ENCODE data around the gene GDF15.
A peak's percentile ranks its signal among the peaks of the same experiment; 100 is the strongest.

The GDF15 gene

GRCh38 chr19:18419699-18420460 is 33.9 kb downstream of the GDF15 start:
- peak; percentile 70 for DNase-seq

GRCh38 chr19:18420930-18421329 is 35.0 kb downstream of the GDF15 start:
- no peak for DNase-seq

- DNase-seq: no peak
These were observed 35.5 kb downstream of the GDF15 start for GRCh38 chr19:18421371-18421959.

DNA sequence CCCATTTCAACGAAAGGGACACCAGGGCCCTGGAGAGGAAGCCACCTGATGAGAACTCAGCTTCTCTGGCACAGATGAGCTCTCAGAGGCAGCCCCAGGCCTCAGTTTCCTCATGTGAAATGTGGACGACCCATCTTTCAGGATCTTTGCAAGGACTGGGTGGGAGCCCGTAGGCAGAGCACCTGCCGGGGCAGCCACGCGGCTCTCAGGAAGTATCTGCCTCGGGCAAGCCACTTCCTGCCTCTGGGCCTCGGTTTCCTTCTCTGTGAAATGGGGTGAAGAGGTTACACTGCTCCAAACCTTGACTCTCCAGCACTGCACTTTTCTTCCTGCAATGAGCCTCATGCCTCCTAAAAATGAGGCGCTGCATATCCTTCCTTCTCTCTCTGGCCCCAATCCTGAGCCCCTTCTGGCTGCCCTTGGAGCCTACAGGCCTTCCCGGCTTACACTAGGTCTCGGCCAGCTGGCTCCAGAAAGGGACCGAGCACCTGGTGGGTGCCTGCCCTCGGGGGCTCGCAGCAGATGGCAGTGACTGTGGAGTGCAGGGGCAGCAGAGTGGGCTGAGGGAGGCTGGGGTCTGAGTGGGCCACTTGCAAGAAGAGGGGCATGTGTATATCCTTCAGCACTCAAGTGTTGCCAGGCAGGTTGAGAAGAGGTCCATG is 36.7 kb downstream of the GDF15 start:
- no peak for DNase-seq

- no peak for DNase-seq
These were observed 37.5 kb downstream of the GDF15 start for GRCh38 chr19:18423258-18424020.

DNA sequence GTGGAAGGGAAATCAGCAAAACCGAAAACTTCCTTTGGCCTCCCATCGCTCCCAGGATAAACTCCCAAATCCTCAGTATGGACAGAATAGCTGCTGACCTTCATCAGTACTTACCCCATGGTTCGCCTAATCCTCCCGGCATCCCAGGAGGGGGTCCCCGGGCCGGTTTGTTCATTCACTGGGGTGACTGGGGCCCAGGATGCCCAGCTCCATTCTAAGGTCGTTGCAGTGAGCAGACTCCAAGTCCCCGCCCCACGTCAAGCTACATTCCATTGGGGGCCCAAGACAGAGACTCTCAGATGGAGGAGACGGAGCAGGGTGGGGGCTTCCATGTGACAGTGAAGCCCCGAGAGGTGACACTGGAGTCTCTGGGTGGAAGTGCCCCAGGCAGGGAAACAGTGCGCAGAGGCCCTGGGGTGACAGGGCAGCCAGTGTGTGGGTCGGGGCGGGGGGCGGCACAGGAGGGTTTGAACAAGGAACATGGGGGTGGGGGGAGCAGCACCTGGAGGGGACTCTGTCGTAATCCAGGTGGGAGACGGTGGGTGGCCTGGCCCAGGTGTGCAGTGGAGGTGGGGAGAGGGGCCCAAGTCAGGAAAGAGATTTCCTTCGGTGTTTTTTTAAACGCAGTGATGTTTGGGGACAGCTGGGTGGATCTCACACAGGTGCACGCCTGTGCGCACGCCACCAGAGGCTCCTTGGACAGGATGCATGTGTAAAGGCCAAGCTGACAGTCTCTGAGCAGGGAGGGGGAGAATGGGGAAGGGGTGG is 38.3 kb downstream of the GDF15 start:
- DNase-seq: peak; percentile 47

DNA sequence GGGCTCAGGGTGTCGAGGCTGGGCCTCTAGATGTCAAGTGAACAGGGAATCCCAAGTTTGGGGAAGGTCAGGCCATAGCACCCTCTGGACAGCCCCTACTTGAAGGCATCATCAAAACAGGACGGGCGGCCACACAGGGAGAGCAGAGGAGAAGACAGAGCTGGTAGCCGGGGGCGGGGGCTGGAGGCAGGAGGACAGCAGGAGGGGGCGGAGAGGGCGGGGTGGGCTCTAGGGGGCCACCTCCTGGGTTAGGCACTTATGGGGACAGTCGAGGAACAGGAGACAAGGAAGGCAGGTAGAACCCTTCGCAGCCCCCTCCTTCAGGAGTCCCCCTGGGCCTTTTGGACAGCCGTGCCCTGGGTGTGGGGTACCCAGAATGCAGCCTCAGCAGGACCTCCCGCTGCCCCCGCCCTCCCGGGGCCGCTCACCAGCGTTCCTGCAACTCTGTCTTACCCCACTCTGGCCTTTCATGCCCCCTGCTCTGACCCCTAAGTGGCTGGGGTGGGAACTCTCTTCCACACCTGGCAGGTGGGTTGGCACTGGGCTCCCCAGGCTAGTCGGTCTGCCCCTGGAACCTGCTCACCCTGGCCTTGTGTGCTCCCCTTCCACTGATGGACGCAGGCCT is 39.0 kb downstream of the GDF15 start:
- no peak for DNase-seq

- peak; percentile 13 for DNase-seq
These were observed 39.8 kb downstream of the GDF15 start for GRCh38 chr19:18425515-18426415.

- no peak for DNase-seq
These were observed 40.4 kb downstream of the GDF15 start for GRCh38 chr19:18426416-18426767.

- DNase-seq: peak; percentile 5
These were observed 41.3 kb downstream of the GDF15 start for GRCh38 chr19:18427080-18427742.

DNA sequence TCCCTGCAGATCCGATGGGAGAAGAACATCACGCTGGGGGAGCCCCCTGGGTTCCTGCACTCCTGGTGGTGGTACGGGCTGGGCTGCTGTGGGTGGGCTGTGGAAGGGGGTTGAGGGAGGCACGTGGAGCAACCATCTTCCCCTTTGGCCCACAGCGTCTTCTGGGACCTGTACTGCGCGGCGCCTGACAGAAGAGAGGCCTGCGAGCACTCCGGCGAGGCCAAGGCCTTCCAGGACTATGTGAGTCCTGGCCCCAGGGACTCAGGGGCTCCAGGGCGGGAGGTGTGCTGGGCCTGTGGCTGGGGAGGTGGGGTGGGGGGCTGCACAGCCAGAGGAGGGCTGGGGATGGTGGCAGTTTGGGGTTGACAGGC is 41.8 kb downstream of the GDF15 start:
- DNase-seq: no peak

DNA sequence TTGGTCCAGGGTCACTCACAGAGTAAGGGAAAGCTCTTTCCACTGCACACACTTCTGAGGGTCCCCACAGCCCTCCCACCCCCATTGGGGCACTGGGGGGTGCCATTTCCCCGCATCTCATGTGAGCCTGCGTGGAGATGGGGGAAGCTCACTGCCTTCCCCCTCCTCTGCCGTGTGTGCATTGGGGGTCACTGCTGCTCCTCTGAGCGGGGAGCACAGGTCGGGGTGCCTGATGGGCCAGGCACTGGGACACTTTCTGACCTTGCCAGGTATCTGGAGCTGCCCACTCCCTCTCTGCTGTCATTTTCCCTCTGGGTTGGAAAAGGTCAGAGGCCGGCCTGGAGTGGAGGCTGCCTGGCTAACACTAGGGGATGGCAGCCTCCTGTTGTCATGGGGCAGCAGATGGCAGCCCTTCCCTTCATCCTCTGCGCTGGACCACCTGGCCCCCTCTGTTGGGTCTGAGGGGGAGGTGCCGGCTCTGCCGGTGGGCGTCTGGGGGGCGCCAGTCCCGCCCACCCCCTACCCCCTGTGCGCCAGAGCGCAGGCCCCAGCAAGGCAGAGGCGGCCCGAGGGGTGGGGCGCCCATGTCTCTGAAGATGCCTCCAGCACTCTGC is 42.3 kb downstream of the GDF15 start:
- no peak for DNase-seq

GRCh38 chr19:18428787-18429674 is 43.1 kb downstream of the GDF15 start:
- peak; percentile 97 for DNase-seq

DNA sequence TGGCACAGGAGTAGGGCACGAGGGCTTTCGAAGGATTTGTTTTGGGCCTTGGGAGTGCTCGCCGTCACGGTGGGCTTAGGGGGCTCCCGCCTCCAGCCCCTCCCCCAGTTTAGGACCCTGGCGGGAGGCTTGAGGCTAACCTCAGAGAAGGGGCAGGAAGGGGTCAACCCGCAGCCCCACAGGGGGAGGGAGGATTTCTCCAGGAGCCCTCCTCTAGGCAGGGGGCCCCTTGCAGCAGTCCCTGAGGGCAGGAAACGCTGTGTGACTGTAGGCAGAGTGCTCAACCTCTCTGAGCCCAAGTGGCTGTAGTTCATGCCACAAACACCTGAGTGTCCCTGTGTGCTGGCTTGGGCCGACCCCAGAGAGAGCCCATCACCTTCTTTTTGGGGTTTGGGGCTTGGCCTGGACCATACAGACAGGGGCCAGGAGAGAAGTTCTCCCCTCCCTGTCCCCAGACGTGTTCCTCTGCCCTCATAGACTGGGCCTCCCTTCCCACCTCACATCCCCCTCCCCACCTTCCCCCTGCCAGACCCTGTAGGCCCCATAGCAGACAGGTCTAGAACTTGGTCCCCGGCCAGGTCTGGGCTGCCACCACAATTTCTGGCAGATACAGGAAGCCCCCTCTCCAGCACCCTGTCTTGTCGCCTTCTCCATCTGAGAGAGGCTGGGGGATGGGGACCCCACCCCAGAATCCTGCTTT is 43.9 kb downstream of the GDF15 start:
- no peak for DNase-seq

DNA sequence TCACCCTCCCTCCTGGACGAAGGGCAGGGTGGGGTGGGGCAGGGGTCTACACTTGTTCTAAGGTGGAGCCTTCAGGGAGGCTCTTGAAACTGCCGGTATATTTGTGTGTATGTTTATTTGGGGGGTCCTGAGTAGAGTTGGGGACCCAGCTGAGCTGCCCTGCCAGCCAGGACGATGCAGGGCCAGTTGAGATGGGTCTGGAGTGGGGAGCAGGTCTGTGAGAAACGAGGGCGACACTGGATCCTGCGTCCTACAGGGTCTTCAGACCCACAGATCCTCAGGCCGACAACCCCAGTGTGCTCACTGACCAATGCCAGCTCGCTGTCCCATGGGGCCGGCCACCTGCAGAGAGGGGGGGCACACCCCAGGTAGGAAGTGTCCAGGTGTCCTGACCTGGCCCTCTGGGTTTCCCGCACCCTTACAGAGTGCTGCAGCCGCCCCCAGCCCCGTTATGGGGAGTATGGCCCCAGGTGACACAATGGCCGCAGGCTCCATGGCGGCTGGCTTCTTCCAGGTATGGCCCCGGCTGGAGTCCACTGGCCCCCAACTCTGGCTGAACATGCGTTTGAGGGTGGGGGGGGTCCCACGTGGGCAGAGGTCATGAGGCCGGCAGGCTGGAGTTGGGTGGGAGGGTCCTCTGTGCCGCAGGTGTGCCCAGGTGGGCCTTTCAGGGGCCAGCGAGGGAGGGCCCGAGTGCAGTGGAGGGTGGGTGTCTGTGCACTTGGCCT is 44.6 kb downstream of the GDF15 start:
- DNase-seq: no peak

GRCh38 chr19:18431351-18432197 is 45.6 kb downstream of the GDF15 start:
- DNase-seq: no peak

Data from eye (tissue), 1 donor.